HepG2 (cell line): ENCODE data around the gene GOT2. TPM values are rescaled to one million over a fixed set of nuclear protein-coding genes. Genes with fewer than 3 reads are reported as not detected.
A peak's percentile ranks its signal among the peaks of the same experiment; 100 is the strongest.

Experiments used
- ARID2 ChIP-seq: sonication (generic); formaldehyde crosslinking; IDR thresholded peaks from 2 replicates; pipeline ENCODE4 v1.8.1; 2022; ENCODE audit warnings: mild to moderate bottlenecking, missing genetic modification reagents, borderline replicate concordance
- ATF1 ChIP-seq: IDR thresholded peaks from 2 replicates; pipeline ENCODE4 v1.6.1; 2016; ENCODE audit warnings: mild to moderate bottlenecking, control low read depth
- CHCHD3 ChIP-seq: sonication (generic); formaldehyde crosslinking; IDR thresholded peaks from 2 replicates; pipeline ENCODE4 v1.8.0; 2022; ENCODE audit warnings: mild to moderate bottlenecking, missing genetic modification reagents, moderate library complexity
- DR1 ChIP-seq: sonication (generic); formaldehyde crosslinking; IDR thresholded peaks from 2 replicates; pipeline ENCODE4 v1.8.0; 2021; ENCODE audit warnings: mild to moderate bottlenecking, missing genetic modification reagents, inconsistent platforms
- EP300 ChIP-seq, 3 experiments: sonication (generic) in 1 of 3; formaldehyde crosslinking in 1 of 3; IDR thresholded peaks; 2 replicates each; pipeline versions ENCODE4 v1.5.1 to v1.6.1; 2011 to 2020; ENCODE audit warnings: low read depth in 2 of 3, low read length in 2 of 3, borderline replicate concordance in 1 of 3, improper control_type of control experiment in 1 of 3, mild to moderate bottlenecking in 1 of 3, missing genetic modification reagents in 1 of 3, moderate library complexity in 1 of 3
- FOXA1 ChIP-seq, 2 experiments: fragments of 450-650 bp in 1 of 2; sonication (generic) in 1 of 2; formaldehyde crosslinking in 1 of 2; IDR thresholded peaks; 2 replicates each; pipeline versions ENCODE4 v1.4.0 to v1.6.1; 2016 to 2020; ENCODE audit warnings: missing genetic modification reagents in 1 of 2
- PAXIP1 ChIP-seq: sonication (generic); formaldehyde crosslinking; conservative IDR thresholded peaks from 2 replicates; pipeline ENCODE4 v1.4.0; 2020; ENCODE audit warnings: mild to moderate bottlenecking, missing genetic modification reagents, moderate library complexity
- POLR2A ChIP-seq, 2 experiments: IDR thresholded peaks; 2 replicates each; pipeline ENCODE4 v1.6.1; 2011; ENCODE audit warnings: low read depth in 2 of 2, low read length in 2 of 2, mild to moderate bottlenecking in 1 of 2, moderate library complexity in 1 of 2; ENCODE audit not compliant: insufficient read depth in 1 of 2
- STAT6 ChIP-seq: sonication (generic); formaldehyde crosslinking; IDR thresholded peaks from 2 replicates; pipeline ENCODE4 v1.4.0; 2020; ENCODE audit warnings: missing genetic modification reagents, mild to moderate bottlenecking, borderline replicate concordance
- TMF1 ChIP-seq: sonication (generic); formaldehyde crosslinking; IDR thresholded peaks from 2 replicates; pipeline ENCODE4 v1.8.1; 2022; ENCODE audit warnings: low read depth, missing genetic modification reagents
- ZNF121 ChIP-seq: sonication (generic); formaldehyde crosslinking; IDR thresholded peaks from 2 replicates; pipeline ENCODE4 v1.5.0; 2020; ENCODE audit warnings: mild to moderate bottlenecking, missing genetic modification reagents
- ZNF354B ChIP-seq: sonication (generic); formaldehyde crosslinking; IDR thresholded peaks from 2 replicates; pipeline ENCODE4 v1.8.0; 2022; ENCODE audit warnings: mild to moderate bottlenecking, missing genetic modification reagents
- ZNF614 ChIP-seq: IDR thresholded peaks from 2 replicates; pipeline ENCODE4 v1.6.1; 2018; ENCODE audit warnings: missing biosample characterization, missing genetic modification reagents, inconsistent platforms, borderline replicate concordance
- ZNF629 ChIP-seq: sonication (generic); formaldehyde crosslinking; conservative IDR thresholded peaks from 2 replicates; pipeline ENCODE4 v1.5.0; 2020; ENCODE audit warnings: missing genetic modification reagents
- ZNF710 ChIP-seq: sonication (generic); formaldehyde crosslinking; IDR thresholded peaks from 2 replicates; pipeline ENCODE4 v1.5.0; 2020; ENCODE audit warnings: mild to moderate bottlenecking, missing genetic modification reagents, borderline replicate concordance
- ZSCAN5A ChIP-seq: sonication (generic); formaldehyde crosslinking; IDR thresholded peaks from 2 replicates; pipeline ENCODE4 v1.8.0; 2022; ENCODE audit warnings: mild to moderate bottlenecking, missing genetic modification reagents, borderline replicate concordance
- ZUFSP ChIP-seq: sonication (generic); formaldehyde crosslinking; IDR thresholded peaks from 2 replicates; pipeline ENCODE4 v1.9.0; 2021; ENCODE audit warnings: missing genetic modification reagents, mild to moderate bottlenecking, borderline replicate concordance
- polyA plus RNA-seq, 8 experiments: library from polyadenylated mRNA; depleted of rRNA in 3 of 8; stranded (reverse) in 7 of 8; unstranded in 1 of 8; fragments of >200 nt; fragmentation: Illumina TruSeq in 4 of 8; extraction: Trizol in 4 of 8; gene quantifications; 2 replicates each; pipeline versions ENCODE4 v1.2.1 to v1.2.3, GENCODE V29; 2011 to 2016; ENCODE audit warnings: low read depth in 4 of 8, missing spikeins in 1 of 8, mixed read lengths in 1 of 8; ENCODE audit not compliant: insufficient read depth in 1 of 8
- total RNA-seq, 5 experiments: library from RNA; depleted of rRNA; stranded (reverse); fragments of >200 nt; fragmentation: Illumina TruSeq; extraction: Trizol; gene quantifications; 2 replicates each; pipeline ENCODE4 v1.2.3, GENCODE V29; 2016; ENCODE audit warnings: low read depth in 1 of 5

GOT2 gene
- total and polyA plus RNA-seq, 2 of the 13 experiments (the other 11 are each of a cell fraction or from before 2014, with no cell fraction given), result 32.6 to 121 TPM

- TF ChIP-seq STAT6 (0 out of 2 replicates have a peak, but pooled peaks have one; percentile 1), ZSCAN5A (CRISPR knock-in tag) (no peak), ZNF629 (CRISPR knock-in tag) (no peak), ZNF121 (no peak), ZNF710 (CRISPR knock-in tag) (0 out of 2 replicates have a peak, but pooled peaks have one; percentile 16), TMF1 (0 out of 2 replicates have a peak, but pooled peaks have one; percentile 66), ZNF354B (CRISPR knock-in tag) (0 out of 2 replicates have a peak, but pooled peaks have one; percentile 40), FOXA1 (IDR thresholded peaks at IDR 0.05) (no peak), FOXA1 (CRISPR knock-in tag; IDR thresholded peaks at IDR 0.05) (no peak), ZUFSP (no peak), EP300 (IDR thresholded peaks at IDR 0.05; ENCODE audit: low read depth in 2 of 2, low read length in 2 of 2) (no peak), EP300 (CRISPR knock-in tag; IDR thresholded peaks at IDR 0.05; ENCODE audit: borderline replicate concordance) (peak; percentile 46; the same call in 1 of the 2 replicates), ZNF614 (CRISPR knock-in tag) (no peak), PAXIP1 (CRISPR knock-in tag) (peak; percentile 23; the same call in 1 of the 2 replicates), CHCHD3 (no peak), ATF1 (CRISPR knock-in tag) (no peak), DR1 (no peak), POLR2A (IDR thresholded peaks at IDR 0.05; ENCODE audit: insufficient read depth in 1 of 2, low read depth in 2 of 2, low read length in 2 of 2) (no peak), ARID2 (0 out of 2 replicates have a peak, but pooled peaks have one; percentile 48)
These were observed 49.0 kb downstream of the GOT2 start (continued) for GRCh38 chr16:58685084-58685449.
